ENCODE measurements around the gene CTNNBL1.

DNA sequence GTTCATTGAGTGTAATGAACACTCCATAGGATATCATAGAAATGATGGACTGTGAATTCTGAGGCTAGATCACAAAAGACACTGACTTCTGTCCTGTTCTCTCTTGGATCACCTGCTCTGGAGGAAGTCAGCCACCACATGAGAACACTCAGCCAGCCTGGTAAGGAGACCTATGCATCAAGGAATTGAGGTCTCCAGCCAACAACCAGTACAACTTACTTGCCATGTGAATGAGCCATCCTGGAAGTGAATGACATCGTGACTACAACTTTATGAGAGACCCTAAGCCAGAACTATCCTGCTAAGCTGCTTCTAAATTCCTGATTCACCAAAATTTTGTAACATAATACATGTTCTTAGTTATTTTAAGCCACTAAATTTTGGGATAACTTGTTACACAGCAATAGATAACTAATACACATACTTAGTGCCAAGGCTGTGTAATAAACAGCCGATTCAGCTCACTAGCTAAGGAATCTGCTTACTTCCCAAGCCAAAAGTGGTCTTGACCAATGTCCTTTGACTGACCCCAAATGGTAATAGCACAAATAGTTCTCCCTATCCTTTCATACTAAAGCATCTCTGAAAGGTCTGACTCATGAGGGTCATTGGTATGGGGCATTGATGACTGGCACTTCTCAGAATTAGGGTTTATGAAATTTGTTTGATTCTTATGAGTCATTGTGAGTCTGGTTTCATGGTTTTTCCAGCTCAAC is 6.9 kb upstream of the CTNNBL1 start:
- TF ChIP-seq, protein P1, sequence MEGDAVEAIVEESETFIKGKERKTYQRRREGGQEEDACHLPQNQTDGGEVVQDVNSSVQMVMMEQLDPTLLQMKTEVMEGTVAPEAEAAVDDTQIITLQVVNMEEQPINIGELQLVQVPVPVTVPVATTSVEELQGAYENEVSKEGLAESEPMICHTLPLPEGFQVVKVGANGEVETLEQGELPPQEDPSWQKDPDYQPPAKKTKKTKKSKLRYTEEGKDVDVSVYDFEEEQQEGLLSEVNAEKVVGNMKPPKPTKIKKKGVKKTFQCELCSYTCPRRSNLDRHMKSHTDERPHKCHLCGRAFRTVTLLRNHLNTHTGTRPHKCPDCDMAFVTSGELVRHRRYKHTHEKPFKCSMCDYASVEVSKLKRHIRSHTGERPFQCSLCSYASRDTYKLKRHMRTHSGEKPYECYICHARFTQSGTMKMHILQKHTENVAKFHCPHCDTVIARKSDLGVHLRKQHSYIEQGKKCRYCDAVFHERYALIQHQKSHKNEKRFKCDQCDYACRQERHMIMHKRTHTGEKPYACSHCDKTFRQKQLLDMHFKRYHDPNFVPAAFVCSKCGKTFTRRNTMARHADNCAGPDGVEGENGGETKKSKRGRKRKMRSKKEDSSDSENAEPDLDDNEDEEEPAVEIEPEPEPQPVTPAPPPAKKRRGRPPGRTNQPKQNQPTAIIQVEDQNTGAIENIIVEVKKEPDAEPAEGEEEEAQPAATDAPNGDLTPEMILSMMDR (conservative IDR thresholded peaks at IDR 0.05; ENCODE audit: low read depth in 2 of 2): no peak
- TF ChIP-seq EZH2 (IDR thresholded peaks at IDR 0.05; ENCODE audit: low read depth, unreplicated experiment) (no peak), POLR2AphosphoS5 (IDR thresholded peaks at IDR 0.05; ENCODE audit: low read depth) (no peak), ETS1 (IDR thresholded peaks at IDR 0.05) (no peak), ZNF331 (CRISPR knock-in tag; IDR thresholded peaks at IDR 0.05; ENCODE audit: low read depth) (no peak), NANOG (IDR thresholded peaks at IDR 0.05; ENCODE audit: borderline replicate concordance) (no peak), JUNB (IDR thresholded peaks at IDR 0.05; ENCODE audit: unreplicated experiment) (no peak), EZH2phosphoT487 (IDR thresholded peaks at IDR 0.05; ENCODE audit: unreplicated experiment) (no peak), ZNF114 (CRISPR knock-in tag; IDR thresholded peaks at IDR 0.05) (no peak), CREB1 (CRISPR knock-in tag; IDR thresholded peaks at IDR 0.05; ENCODE audit: low read depth) (no peak)
- TF ChIP-seq, protein P2, sequence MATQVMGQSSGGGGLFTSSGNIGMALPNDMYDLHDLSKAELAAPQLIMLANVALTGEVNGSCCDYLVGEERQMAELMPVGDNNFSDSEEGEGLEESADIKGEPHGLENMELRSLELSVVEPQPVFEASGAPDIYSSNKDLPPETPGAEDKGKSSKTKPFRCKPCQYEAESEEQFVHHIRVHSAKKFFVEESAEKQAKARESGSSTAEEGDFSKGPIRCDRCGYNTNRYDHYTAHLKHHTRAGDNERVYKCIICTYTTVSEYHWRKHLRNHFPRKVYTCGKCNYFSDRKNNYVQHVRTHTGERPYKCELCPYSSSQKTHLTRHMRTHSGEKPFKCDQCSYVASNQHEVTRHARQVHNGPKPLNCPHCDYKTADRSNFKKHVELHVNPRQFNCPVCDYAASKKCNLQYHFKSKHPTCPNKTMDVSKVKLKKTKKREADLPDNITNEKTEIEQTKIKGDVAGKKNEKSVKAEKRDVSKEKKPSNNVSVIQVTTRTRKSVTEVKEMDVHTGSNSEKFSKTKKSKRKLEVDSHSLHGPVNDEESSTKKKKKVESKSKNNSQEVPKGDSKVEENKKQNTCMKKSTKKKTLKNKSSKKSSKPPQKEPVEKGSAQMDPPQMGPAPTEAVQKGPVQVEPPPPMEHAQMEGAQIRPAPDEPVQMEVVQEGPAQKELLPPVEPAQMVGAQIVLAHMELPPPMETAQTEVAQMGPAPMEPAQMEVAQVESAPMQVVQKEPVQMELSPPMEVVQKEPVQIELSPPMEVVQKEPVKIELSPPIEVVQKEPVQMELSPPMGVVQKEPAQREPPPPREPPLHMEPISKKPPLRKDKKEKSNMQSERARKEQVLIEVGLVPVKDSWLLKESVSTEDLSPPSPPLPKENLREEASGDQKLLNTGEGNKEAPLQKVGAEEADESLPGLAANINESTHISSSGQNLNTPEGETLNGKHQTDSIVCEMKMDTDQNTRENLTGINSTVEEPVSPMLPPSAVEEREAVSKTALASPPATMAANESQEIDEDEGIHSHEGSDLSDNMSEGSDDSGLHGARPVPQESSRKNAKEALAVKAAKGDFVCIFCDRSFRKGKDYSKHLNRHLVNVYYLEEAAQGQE (IDR thresholded peaks at IDR 0.05; ENCODE audit: unreplicated experiment): no peak

Data from GM23338 (cell line).